CD14-positive monocyte (primary cell): ENCODE results near the gene RXYLT1. TPM values are rescaled to one million over a fixed set of nuclear protein-coding genes. Genes with fewer than 3 reads are reported as not detected.

Experiments
- DNase-seq, 3 donors: peaks; one replicate each; pipeline ENCODE4 v3.0.0-alpha.2; 2011 to 2022
- H2AFZ ChIP-seq: 2 replicates; pipeline ENCODE4 v1.6.0; 2012; ENCODE audit warnings: mild to moderate bottlenecking, low read depth, low read length, inconsistent platforms; ENCODE audit not compliant: insufficient read depth, poor library complexity, severe bottlenecking
- H3K27ac ChIP-seq, 2 donors: 1 replicate in 1 of 2; 2 replicates in 1 of 2; pipeline ENCODE4 v1.5.1; 2012 to 2013; ENCODE audit warnings: low read length in 2 of 2, control low read depth in 1 of 2, inconsistent platforms in 1 of 2, low read depth in 1 of 2, mild to moderate bottlenecking in 1 of 2
- H3K27me3 ChIP-seq, 2 donors: one replicate each; pipeline versions ENCODE4 v1.6.0 to v1.6.1; 2011 to 2013; ENCODE audit warnings: low read length in 2 of 2; ENCODE audit not compliant: control insufficient read depth in 2 of 2, insufficient read depth in 2 of 2
- H3K36me3 ChIP-seq, 2 donors: replicated peaks in 1 of 2; 1 replicate in 1 of 2; 2 replicates in 1 of 2; pipeline versions ENCODE4 v1.5.1 to v1.6.1; 2012 to 2013; ENCODE audit warnings: low read length in 2 of 2, control low read depth in 1 of 2, inconsistent platforms in 1 of 2, mild to moderate bottlenecking in 1 of 2; ENCODE audit not compliant: insufficient read depth in 2 of 2, control insufficient read depth in 1 of 2
- H3K4me1 ChIP-seq, 2 donors: 1 replicate in 1 of 2; 2 replicates in 1 of 2; pipeline versions ENCODE4 v1.5.1 to v1.6.1; 2012 to 2013; ENCODE audit warnings: low read length in 2 of 2, control low read depth in 1 of 2, inconsistent platforms in 1 of 2, mild to moderate bottlenecking in 1 of 2, moderate library complexity in 1 of 2; ENCODE audit not compliant: insufficient read depth in 2 of 2, control insufficient read depth in 1 of 2
- H3K4me2 ChIP-seq: replicated peaks from 2 replicates; pipeline ENCODE3; 2012; ENCODE audit warnings: low read length, moderate library complexity, mild to moderate bottlenecking; ENCODE audit not compliant: poor library complexity, severe bottlenecking; ENCODE audit errors: extremely low read depth
- H3K4me3 ChIP-seq, 3 experiments: fragments of 200-600 bp in 1 of 3; sonication (generic) in 1 of 3; replicated peaks in 1 of 3; 1 replicate in 2 of 3; 2 replicates in 1 of 3; pipeline ENCODE4 v1.5.1; 2011 to 2013; ENCODE audit warnings: low read length in 3 of 3, mild to moderate bottlenecking in 3 of 3, control low read depth in 2 of 3, low read depth in 2 of 3, inconsistent platforms in 1 of 3, moderate library complexity in 1 of 3
- H3K79me2 ChIP-seq: 2 replicates; pipeline ENCODE4 v1.6.0; 2012; ENCODE audit warnings: mild to moderate bottlenecking, control low read depth, inconsistent platforms, low read length, moderate library complexity; ENCODE audit not compliant: insufficient read depth
- H3K9ac ChIP-seq: 2 replicates; pipeline ENCODE4 v1.6.0; 2017; ENCODE audit warnings: low read length, mild to moderate bottlenecking; ENCODE audit not compliant: insufficient read depth, poor library complexity, severe bottlenecking
- H3K9me3 ChIP-seq, 2 donors: replicated peaks in 1 of 2; 1 replicate in 1 of 2; 2 replicates in 1 of 2; pipeline versions ENCODE4 v1.5.1 to v1.6.1; 2012 to 2013; ENCODE audit warnings: low read length in 2 of 2, control low read depth in 1 of 2; ENCODE audit not compliant: control insufficient read depth in 1 of 2, insufficient read depth in 1 of 2
- H4K20me1 ChIP-seq: 2 replicates; pipeline ENCODE4 v1.6.0; 2012; ENCODE audit warnings: mild to moderate bottlenecking, low read length, control low read depth, moderate library complexity; ENCODE audit not compliant: insufficient read depth
- H3K27ac Mint-ChIP-seq, 7 donors: one replicate each; pipeline ENCODE4 v1.8.0; 2020; ENCODE audit warnings: mild to moderate bottlenecking in 7 of 7, mixed read lengths in 7 of 7, moderate library complexity in 6 of 7, inconsistent platforms in 2 of 7
- H3K27me3 Mint-ChIP-seq, 3 donors: one replicate each; pipeline ENCODE4 v1.8.0; 2021 to 2022; ENCODE audit warnings: low read depth in 3 of 3, mild to moderate bottlenecking in 3 of 3, mixed read lengths in 3 of 3, moderate library complexity in 3 of 3, inconsistent platforms in 1 of 3
- H3K36me3 Mint-ChIP-seq, 2 donors: one replicate each; pipeline ENCODE4 v1.8.0; 2020; ENCODE audit warnings: mixed read lengths in 2 of 2, inconsistent platforms in 1 of 2, mild to moderate bottlenecking in 1 of 2
- H3K4me1 Mint-ChIP-seq: one replicate; pipeline ENCODE4 v1.8.0; 2020; ENCODE audit warnings: mild to moderate bottlenecking, mixed read lengths
- H3K4me3 Mint-ChIP-seq, 2 donors: one replicate each; pipeline ENCODE4 v1.8.0; 2020; ENCODE audit warnings: mild to moderate bottlenecking in 2 of 2, mixed read lengths in 2 of 2, moderate library complexity in 1 of 2
- H3K9me3 Mint-ChIP-seq, 7 donors: one replicate each; pipeline ENCODE4 v1.8.0; 2020 to 2022; ENCODE audit warnings: mixed read lengths in 7 of 7, mild to moderate bottlenecking in 6 of 7, moderate library complexity in 6 of 7, inconsistent platforms in 2 of 7
- WGBS: methylation state at CpG from one replicate; pipeline ENCODE4 v1.1.5; 2013; ENCODE audit warnings: missing lambda C conversion rate; ENCODE audit not compliant: insufficient coverage; 5-methylcytosine and 5-hydroxymethylcytosine counted together
- intact Hi-C, 2 donors: fragments of 100-400 bp; cut with micrococcal nuclease; formaldehyde crosslinking; loops; one replicate each; pipeline versions ENCODE4 v1.15.0 to v1.15.1; 2023
- polyA plus RNA-seq, 3 donors: library from polyadenylated mRNA; depleted of rRNA in 1 of 3; unstranded in 2 of 3; stranded (reverse) in 1 of 3; fragments of 300-500 nt in 2 of 3; fragments of >200 nt in 1 of 3; fragmentation: Illumina TruSeq in 2 of 3; gene quantifications; 1 replicate in 2 of 3; 2 replicates in 1 of 3; pipeline ENCODE4 v1.2.3, GENCODE V29; 2012 to 2021
- TF ChIP-seq, protein P1 (sequence below): fragments of 200-600 bp; IDR thresholded peaks from one replicate; pipeline ENCODE4 v1.8.0; 2022; ENCODE audit warnings: antibody characterized with exemption, mild to moderate bottlenecking

RXYLT1 gene
- polyA plus RNA-seq, 3 donors, result 4.3 to 6.5 (median 6.5) TPM

DNA sequence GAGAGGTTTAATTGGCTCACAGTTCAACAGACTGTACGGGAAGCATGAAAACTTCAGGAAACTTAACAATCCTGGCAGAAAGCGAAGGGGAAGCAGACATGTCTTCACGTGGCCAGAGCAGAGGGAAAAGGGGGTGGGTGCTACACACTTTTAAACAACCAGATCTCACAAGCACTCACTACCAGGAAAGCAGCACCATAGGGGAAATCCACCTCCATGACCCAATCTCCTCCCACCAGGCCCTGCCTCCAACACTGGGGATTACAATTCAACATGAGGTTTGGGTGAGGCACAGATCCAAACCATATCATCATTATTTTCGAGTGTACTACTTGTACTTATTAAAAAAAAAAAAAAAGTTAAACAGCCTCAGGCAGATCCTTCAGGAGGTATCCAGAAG lies 29.9 kb downstream of the RXYLT1 start:
- TF ChIP-seq, protein P1, sequence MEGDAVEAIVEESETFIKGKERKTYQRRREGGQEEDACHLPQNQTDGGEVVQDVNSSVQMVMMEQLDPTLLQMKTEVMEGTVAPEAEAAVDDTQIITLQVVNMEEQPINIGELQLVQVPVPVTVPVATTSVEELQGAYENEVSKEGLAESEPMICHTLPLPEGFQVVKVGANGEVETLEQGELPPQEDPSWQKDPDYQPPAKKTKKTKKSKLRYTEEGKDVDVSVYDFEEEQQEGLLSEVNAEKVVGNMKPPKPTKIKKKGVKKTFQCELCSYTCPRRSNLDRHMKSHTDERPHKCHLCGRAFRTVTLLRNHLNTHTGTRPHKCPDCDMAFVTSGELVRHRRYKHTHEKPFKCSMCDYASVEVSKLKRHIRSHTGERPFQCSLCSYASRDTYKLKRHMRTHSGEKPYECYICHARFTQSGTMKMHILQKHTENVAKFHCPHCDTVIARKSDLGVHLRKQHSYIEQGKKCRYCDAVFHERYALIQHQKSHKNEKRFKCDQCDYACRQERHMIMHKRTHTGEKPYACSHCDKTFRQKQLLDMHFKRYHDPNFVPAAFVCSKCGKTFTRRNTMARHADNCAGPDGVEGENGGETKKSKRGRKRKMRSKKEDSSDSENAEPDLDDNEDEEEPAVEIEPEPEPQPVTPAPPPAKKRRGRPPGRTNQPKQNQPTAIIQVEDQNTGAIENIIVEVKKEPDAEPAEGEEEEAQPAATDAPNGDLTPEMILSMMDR, result no peak
- no peak overlapping the region for H2AFZ ChIP-seq
- intact Hi-C loops, result loop anchor here in 1 of 2 donors (10.0 kb wide), 1 partner anchor 145 kb away; the partner anchor contains the start of gene DPY19L2

DNA sequence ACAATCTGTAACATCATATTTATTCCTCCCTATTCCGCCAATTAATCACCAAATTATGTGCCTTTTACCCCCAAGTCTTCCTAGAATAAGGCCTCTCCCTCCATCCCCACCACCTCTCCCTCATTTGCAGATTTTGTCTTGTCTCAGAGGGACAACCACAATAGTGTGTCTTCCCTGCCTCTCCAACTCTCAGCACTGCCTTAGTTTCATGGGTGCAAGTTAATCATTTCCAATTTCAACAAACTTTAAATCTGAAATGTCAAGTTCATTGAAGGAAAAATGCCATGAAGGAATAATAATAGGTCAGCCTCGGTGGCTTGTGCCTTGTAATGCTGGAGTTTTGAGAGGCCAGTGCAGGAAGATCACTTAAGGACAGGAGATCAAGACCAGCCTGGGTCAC lies 31.6 kb downstream of the RXYLT1 start:
- Histone ChIP-seq H3K27ac (no peak overlapping the region), H3K4me3 (no peak overlapping the region), H3K79me2 (no peaks in the 10 kb centered on the region), H3K4me2 (no peak overlapping the region), H3K9me3 (peaks cover 0 to 3% of the 10 kb centered on the region in 2 donors), H3K27me3 (no peaks in the 10 kb centered on the region), H3K9ac (no peak overlapping the region), H3K36me3 (peaks cover 0 to 2% of the 10 kb centered on the region in 2 donors), H4K20me1 (no peaks in the 10 kb centered on the region), H2AFZ (no peak overlapping the region), H3K4me1 (no peaks in the 10 kb centered on the region)
- Mint-ChIP-seq H3K27ac (no peak overlapping the region), H3K9me3 (peaks cover 0 to 3% (median 0%) of the 10 kb centered on the region in 7 donors), H3K4me1 (peaks cover 5% of the 10 kb centered on the region), H3K27me3 (peaks cover 0 to 1% (median 0%) of the 10 kb centered on the region in 3 donors), H3K36me3 (peaks cover 0 to 4% of the 10 kb centered on the region in 2 donors), H3K4me3 (no peak overlapping the region)
- DNase-seq, result no peak
- 100% methylated on average over 1 of the region's 2 CpGs for WGBS
- intact Hi-C loops, result no loop called here
- TF ChIP-seq, protein P1, result no peak

More for the DNA sequence above, 29.9 kb downstream of the RXYLT1 start:
- H3K4me3 Mint-ChIP-seq, result no peak overlapping the region
- no peak for DNase-seq
- Histone ChIP-seq H3K27ac (no peak overlapping the region), H3K36me3 (peaks cover 0 to 13% of the 10 kb centered on the region in 2 donors), H3K9me3 (peaks cover 0 to 3% of the 10 kb centered on the region in 2 donors), H3K9ac (no peak overlapping the region), H3K4me1 (no peaks in the 10 kb centered on the region), H3K27me3 (no peaks in the 10 kb centered on the region), H3K4me2 (no peak overlapping the region), H3K79me2 (no peaks in the 10 kb centered on the region), H3K4me3 (no peak overlapping the region), H4K20me1 (no peaks in the 10 kb centered on the region)
- H3K9me3 Mint-ChIP-seq, result peaks cover 0 to 3% (median 0%) of the 10 kb centered on the region in 7 donors
- no CpG with 5 or more reads among the region's 4 CpGs for WGBS
- H3K4me1 Mint-ChIP-seq, result peaks cover 2% of the 10 kb centered on the region
- peaks cover 5 to 9% of the 10 kb centered on the region in 2 donors for H3K36me3 Mint-ChIP-seq
- peaks cover 0 to 1% (median 0%) of the 10 kb centered on the region in 3 donors for H3K27me3 Mint-ChIP-seq
- peak overlapping the region in 1 of 7 donors; percentile 63 for H3K27ac Mint-ChIP-seq
